ENCODE data around the gene NRG3.

The NRG3 gene

DNA sequence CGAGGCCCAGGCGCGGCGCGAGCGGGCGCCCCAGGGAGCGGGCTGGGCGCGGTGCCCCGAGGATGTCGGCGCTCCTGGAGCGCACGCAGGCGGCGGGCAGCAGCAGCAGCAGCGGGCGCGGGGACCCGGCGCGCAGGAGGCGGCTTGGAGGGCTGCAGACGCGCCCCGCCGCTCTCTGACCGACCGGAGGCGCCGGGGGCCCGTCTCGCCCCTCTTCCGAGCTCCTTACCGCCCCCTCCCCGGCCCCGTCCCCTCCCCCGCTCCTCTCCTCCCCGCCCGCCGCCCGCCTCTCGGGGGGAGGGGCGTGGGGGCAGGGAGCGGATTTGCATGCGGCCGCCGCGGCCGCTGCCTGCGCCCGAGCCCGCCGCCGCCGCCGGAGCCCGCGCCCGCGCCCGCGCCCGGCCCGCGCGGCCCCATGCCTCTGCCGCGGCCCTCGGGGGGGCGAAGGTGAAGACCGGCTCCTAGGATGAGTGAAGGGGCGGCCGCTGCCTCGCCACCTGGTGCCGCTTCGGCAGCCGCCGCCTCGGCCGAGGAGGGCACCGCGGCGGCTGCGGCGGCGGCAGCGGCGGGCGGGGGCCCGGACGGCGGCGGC is at the start of gene NRG3:
Gene NRG3 (plus strand): TSS at position 320 of the 592 bp plus-strand sequence.
- DNase-seq (ENCODE audit: low read depth in 3 of 3), result no peak

- no peak for DNase-seq (ENCODE audit: low read depth in 3 of 3)
Measured at GRCh38 chr10:81828251-81828650, 46.7 kb upstream of the NRG3 start.

DNA sequence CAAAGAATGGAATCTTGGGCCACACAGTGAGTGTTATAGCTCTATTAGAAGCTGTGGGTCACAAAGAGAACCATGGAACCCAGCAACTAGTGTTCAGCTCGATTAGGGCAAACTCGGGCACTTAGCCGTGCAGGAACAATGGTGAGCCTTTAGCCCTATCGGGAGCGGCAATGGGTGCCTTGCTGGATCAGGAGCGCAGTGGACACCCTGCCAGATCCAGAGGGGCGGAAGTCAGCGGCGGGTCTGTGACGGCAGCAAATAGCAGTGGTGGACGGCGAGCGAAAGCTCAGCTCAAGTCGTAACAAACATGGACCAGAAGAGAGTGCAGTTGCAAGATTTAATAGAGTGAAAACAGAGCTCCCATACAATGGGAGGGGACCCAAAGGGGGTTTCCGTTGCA is 43.9 kb upstream of the NRG3 start:
- DNase-seq (ENCODE audit: low read depth in 3 of 3), result no peak

DNA sequence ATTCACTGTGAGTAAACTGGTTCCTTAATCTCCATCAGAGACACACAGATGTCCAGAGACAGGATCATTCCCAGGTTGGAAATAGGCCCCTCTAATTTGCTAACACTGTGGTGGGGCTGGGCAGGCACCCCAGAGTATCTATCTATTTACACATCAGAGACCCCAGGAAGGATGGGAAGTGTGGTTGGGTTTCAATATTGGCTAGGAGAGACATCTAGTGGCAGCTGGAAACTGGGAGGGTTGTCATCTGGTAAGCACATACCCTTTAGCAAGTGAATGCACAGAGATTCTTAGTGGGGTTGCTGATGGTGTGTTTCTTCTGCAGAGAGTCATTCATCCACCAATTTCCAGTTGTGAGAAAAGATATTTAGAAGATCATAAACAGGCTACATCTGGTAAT is 36.0 kb upstream of the NRG3 start:
- DNase-seq (ENCODE audit: low read depth in 3 of 3), result no peak

DNA sequence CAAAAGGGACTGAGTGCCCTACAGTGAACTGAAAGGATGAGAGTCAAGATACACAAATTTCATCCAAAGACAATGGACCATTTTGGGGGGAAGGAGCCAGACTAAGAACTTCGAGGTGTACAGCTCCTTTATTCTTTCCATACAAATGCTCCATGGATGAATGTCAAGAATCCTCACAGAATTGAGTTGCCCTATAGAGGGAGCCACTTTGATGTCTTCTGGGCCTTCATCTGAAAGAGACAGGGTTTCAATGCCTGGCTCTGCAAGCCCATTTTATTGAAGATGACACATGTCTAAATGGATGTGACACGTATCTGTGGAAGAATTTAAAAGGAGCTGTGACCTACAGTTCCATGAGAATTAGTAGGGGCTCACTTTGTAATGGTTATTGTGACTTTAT is 32.0 kb upstream of the NRG3 start:
- no peak for DNase-seq (ENCODE audit: low read depth in 3 of 3)

GRCh38 chr10:81847675-81848074 is 27.3 kb upstream of the NRG3 start:
- no peak for DNase-seq (ENCODE audit: low read depth in 3 of 3)

GRCh38 chr10:81848514-81848913 is 26.5 kb upstream of the NRG3 start:
- no peak for DNase-seq (ENCODE audit: low read depth in 3 of 3)

DNA sequence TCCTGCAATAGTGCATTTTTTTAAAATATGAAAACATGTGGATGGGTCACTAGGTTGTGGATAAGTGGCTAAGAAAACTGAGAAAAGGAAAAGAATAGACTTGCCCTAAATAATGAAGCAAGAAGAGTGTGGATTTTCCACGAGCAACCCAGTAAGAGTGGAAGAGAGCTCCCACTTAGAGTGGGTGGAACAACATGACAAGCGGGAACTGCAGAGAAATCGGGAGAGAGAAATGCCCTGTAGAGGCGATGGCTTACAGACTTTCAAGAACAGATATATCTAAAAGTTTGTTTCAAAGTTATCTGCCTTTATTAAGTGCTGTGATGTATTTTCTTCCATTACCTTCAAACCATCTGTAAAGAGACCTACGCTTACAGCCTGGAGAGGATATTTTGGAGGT is 26.1 kb upstream of the NRG3 start:
- DNase-seq (ENCODE audit: low read depth in 3 of 3), result no peak

- no peak for DNase-seq (ENCODE audit: low read depth in 3 of 3)
Measured at GRCh38 chr10:81862596-81862995, 12.4 kb upstream of the NRG3 start.

GRCh38 chr10:81863771-81864170 is 11.2 kb upstream of the NRG3 start:
- no peak for DNase-seq (ENCODE audit: low read depth in 3 of 3)

DNA sequence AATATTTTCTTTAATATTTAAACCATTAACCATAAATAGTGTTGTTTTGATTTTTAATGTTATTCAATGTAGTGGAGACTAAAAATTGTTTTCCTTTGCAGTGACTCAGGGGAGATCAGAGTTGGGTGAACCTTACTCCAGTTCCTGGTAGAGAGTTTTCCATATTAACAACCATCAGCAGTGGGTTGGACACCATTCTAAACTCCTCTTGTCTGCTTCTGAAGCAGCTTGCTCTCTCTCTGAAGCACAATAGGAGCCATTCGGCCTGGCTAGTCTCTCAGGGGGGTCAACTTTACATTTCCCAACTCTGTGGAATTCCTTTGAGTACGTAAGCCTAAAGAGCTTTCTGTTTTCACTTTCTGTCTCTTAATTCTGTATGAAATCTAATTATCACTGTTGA is 9.4 kb upstream of the NRG3 start:
- DNase-seq (ENCODE audit: low read depth in 3 of 3), result no peak

DNA sequence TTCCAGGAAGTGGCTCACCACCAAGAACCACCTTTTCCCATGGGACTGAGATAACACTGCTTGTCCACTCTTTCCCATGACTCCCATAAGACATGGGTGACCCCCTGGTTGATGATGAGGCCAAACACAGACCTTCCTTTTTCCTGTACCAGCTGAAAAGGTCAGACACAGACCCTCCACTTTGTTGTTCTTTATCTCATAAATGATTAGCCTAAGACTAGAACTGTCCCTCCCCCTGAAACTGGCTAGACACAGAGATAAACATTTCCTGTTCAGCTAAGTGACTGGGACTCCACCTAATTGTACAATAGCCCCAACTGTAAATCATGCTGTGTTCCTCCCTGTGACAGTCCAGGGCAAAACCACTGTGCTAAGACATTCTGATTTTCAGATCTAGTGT is 8.2 kb upstream of the NRG3 start:
- no peak for DNase-seq (ENCODE audit: low read depth in 3 of 3)

- DNase-seq (ENCODE audit: low read depth in 3 of 3), result no peak
Measured at GRCh38 chr10:81870472-81870871, 4.5 kb upstream of the NRG3 start.

- no peak for DNase-seq (ENCODE audit: low read depth in 3 of 3)
Measured at GRCh38 chr10:81871558-81871957, 3.4 kb upstream of the NRG3 start.

- no peak for DNase-seq (ENCODE audit: low read depth in 3 of 3)
Measured at GRCh38 chr10:81872206-81872862, 2.7 kb upstream of the NRG3 start.

DNA sequence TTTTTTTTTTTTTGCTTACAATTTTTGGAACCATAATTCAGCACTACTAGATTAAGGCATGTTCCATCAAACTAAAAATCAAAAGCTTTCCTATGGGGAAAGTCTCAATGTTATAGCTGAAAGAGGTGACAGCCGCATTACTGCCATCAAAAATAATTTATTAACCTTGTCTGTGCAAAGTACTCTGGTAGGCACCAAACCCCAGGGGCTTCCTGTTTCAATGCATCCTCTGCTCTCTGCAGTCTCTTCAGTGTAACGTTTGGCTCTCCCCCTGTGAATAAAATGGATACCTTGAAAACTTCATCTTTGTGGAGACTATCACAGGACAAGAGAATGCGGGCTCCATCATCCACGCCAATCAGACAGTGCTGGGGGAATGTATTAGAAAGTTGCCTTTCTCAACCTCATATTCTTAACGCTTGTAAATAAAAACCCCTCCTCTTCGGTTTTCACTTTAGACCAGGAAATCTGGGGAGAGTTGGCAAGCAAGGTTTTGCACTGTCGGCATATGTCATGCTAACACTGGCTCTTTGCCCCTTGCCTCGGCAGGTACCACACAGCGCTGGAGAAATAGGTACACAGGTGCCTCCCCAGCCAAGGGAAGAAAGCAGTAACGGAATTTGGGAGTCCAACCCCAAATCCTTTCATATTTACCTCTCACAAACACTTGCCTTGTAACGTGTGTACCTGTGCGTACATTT is 1.6 kb upstream of the NRG3 start:
- no peak for DNase-seq (ENCODE audit: low read depth in 3 of 3)

DNA sequence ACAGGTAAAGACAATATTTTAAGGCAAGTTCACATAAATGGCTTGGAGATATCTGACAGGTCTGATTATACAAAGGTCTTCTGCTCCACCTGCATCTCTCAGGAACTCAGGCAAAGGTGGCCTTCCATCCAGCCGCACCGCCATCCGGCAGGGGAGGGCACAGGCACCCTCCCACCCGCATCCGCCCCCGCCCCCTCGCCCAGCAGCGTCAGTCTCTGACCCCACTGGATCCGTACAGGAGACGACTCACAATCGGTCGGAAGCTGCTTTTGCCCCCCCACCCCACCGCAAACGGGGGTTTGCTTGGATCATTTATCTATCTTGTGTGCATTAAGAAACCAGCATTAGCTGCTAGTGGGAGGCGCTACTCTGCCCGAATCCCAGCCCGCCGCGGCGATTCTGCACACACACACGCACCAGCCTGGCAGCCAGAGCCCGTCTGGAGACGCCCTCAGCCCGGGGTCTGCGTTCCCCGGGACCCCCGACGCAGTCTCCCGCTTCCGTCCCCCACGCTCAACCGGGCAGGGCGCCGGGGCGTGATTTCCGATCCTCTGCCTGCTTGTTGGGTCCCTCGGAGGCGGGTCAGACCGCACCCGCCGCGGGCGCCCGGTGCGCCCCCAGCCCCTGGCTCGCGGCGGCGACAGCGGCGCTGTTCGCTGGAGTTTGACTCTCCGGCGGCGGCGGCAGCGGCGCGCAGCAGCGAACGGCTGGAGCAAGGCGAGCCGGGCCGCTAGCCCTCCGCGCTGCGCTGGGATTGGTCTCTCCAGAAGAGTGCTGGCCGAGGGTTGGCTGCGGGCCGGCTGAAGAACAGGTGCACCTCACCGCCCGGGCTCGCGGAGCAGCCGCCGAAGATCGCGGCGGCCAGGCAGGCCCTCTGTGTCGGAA is 820 bp upstream of the NRG3 start:
- DNase-seq (ENCODE audit: low read depth in 3 of 3), result no peak

- no peak for DNase-seq (ENCODE audit: low read depth in 3 of 3)
Measured at GRCh38 chr10:81875467-81876252, 666 bp downstream of the NRG3 start.

DNA sequence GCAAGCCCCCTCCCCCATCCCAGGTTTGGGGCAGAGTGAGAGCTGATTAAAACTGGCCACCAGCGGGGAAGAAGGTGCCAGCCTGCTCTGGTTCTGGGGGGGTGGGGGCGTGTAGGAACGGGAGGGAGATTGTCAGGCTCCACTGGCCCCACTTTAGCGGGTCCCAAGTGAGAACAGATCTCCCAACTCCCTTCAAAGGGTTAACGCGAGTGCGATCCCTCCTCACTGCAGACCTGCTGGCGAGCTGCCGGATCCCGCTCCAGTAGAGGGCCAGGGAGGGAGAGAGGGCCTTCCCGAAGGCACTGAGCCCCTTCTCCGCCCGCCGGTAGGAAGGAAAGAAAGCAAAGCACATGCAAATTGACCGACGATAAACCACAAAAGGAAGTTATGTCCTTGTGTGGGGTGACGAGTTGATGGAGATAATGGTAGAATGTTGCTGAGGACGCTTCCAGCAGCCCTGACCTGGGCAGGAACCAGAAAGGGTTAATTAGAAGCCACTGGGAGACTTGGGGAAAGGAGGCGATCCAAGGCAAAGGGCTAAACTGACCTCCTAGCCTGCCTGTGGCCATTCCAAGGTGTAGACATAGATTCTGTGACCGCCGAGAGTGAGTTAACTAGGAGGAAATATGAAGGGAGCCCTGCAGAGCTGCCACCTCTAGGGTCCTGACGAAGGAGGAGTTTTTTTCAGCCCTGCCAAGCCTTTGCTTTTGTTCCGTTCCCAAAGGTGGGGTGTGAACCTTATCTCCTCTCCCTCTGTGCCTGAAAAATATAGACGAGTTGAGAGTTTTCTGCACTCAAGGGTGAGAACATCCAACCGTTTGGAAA is 1.5 kb downstream of the NRG3 start:
- DNase-seq (ENCODE audit: low read depth in 3 of 3), result no peak

- no peak for DNase-seq (ENCODE audit: low read depth in 3 of 3)
Measured at GRCh38 chr10:81877596-81877995, 2.6 kb downstream of the NRG3 start.

DNA sequence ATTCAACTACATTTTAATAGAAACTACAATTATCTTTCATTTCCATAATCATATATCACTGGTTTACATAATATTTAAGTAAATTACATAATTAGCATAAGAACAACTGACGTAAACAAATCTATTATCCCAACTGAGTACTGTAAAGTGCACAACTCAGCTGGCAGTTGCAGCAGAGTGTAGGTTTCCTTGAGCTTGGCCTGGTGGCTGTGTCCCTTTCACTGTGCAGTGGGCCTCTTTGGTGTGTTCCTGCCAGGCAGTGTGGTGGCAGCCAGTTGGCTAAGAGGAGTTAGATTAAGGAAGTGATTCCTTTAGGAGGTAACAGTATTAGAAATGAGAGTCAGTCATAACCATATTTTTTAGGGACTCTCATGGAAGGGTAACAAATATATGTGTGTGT is 7.0 kb downstream of the NRG3 start:
- no peak for DNase-seq (ENCODE audit: low read depth in 3 of 3)
